ENCODE results near the gene CCNL2.

Gene CCNL2

DNA sequence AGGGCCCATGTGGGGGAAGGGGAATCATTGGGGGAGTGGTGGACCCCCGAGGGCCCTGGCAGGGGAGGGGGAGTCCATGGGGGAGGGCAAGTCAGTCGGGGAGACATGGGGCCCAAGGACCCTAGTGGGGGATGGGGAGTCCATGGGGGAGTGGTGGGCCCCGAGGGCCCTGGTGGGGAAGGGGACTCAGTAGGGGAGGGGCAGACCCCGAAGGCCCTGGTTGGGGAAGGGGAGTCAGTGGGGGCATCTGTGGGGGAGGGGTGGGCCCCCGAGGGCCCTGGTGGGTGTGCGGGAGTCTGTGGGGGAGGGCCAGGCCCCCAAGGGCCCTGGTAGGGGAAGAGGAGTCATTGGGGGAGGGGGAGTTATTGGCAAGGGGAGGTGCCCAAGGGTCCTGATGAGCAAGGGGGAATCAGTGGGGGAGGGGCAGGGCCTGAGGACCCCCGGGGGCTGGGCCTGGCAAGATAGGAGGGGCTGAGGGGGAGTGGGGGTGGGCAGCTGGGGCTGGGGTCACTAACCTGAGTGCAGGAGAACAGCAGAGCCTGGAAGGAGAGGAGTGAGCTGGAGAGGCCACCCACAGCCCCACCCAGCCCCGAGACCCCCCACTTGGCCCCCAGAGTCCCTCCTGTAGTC lies 42.9 kb downstream of the CCNL2 start:
- no peak overlapping the region for H3K4me3 ChIP-seq (replicated peaks; ENCODE audit: insufficient read depth, low read length)
- TF ChIP-seq SPI1 (IDR thresholded peaks at IDR 0.05; ENCODE audit: borderline replicate concordance, low read depth) (no peak), POLR2AphosphoS5 (IDR thresholded peaks at IDR 0.05; ENCODE audit: low read depth) (no peak), GABPA (IDR thresholded peaks at IDR 0.05; ENCODE audit: low read depth) (no peak), REST (IDR thresholded peaks at IDR 0.05; ENCODE audit: insufficient replicate concordance, low read depth) (no peak)
- TF ChIP-seq, protein P1, sequence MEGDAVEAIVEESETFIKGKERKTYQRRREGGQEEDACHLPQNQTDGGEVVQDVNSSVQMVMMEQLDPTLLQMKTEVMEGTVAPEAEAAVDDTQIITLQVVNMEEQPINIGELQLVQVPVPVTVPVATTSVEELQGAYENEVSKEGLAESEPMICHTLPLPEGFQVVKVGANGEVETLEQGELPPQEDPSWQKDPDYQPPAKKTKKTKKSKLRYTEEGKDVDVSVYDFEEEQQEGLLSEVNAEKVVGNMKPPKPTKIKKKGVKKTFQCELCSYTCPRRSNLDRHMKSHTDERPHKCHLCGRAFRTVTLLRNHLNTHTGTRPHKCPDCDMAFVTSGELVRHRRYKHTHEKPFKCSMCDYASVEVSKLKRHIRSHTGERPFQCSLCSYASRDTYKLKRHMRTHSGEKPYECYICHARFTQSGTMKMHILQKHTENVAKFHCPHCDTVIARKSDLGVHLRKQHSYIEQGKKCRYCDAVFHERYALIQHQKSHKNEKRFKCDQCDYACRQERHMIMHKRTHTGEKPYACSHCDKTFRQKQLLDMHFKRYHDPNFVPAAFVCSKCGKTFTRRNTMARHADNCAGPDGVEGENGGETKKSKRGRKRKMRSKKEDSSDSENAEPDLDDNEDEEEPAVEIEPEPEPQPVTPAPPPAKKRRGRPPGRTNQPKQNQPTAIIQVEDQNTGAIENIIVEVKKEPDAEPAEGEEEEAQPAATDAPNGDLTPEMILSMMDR (IDR thresholded peaks at IDR 0.05; ENCODE audit: insufficient read depth, low read length) = no peak

DNA sequence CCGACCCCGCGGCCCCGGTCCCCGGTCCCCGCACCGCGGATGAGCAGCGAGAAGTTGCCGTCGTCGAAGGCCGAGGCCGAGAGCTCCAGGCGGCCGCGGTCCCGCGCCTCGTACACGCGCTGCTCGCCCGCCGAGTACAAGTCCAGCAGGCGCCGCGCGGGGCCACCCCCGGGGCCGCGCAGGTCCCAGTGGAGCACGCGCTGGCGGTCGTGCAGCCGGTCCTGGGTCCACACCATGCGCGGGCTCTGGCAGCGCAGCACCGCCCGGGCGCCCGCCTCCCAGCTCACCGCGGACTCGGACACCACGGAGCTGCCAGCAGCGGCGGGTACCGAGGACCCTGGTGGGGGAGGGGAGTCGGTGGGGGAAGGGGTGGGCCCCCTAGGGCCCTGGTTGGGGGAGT lies 43.7 kb downstream of the CCNL2 start:
- no peak overlapping the region for H3K4me3 ChIP-seq (replicated peaks; ENCODE audit: insufficient read depth, low read length)
- H3K27ac ChIP-seq (replicated peaks) = no peak overlapping the region
- H3K27me3 ChIP-seq (ENCODE audit: insufficient read depth, poor library complexity, severe bottlenecking) = peaks cover 51% of the 10 kb centered on the region
- TF ChIP-seq POLR2AphosphoS5 (IDR thresholded peaks at IDR 0.05; ENCODE audit: low read depth) (no peak), REST (IDR thresholded peaks at IDR 0.05; ENCODE audit: insufficient replicate concordance, low read depth) (no peak), GABPA (IDR thresholded peaks at IDR 0.05; ENCODE audit: low read depth) (no peak), SPI1 (IDR thresholded peaks at IDR 0.05; ENCODE audit: borderline replicate concordance, low read depth) (no peak)
- TF ChIP-seq, protein P1 (IDR thresholded peaks at IDR 0.05; ENCODE audit: insufficient read depth, low read length) = no peak
- no peak for DNase-seq (ENCODE audit: low read depth in 1 of 2, low spot score in 1 of 2)

More for the DNA sequence above, 42.9 kb downstream of the CCNL2 start:
- no peak for DNase-seq (ENCODE audit: low read depth in 1 of 2, low spot score in 1 of 2)
- no peak overlapping the region for H3K27ac ChIP-seq (replicated peaks)
- peaks cover 51% of the 10 kb centered on the region for H3K27me3 ChIP-seq (ENCODE audit: insufficient read depth, poor library complexity, severe bottlenecking)

- Histone ChIP-seq H3K4me3 (replicated peaks; ENCODE audit: insufficient read depth, low read length) (no peak overlapping the region), H3K27ac (replicated peaks) (no peak overlapping the region), H3K27me3 (ENCODE audit: insufficient read depth, poor library complexity, severe bottlenecking) (peaks cover 51% of the 10 kb centered on the region)
- DNase-seq (ENCODE audit: low read depth in 1 of 2, low spot score in 1 of 2) = no peak
- TF ChIP-seq GABPA (IDR thresholded peaks at IDR 0.05; ENCODE audit: low read depth) (no peak), REST (IDR thresholded peaks at IDR 0.05; ENCODE audit: insufficient replicate concordance, low read depth) (no peak), SPI1 (IDR thresholded peaks at IDR 0.05; ENCODE audit: borderline replicate concordance, low read depth) (no peak), POLR2AphosphoS5 (IDR thresholded peaks at IDR 0.05; ENCODE audit: low read depth) (no peak)
- TF ChIP-seq, protein P1 (IDR thresholded peaks at IDR 0.05; ENCODE audit: insufficient read depth, low read length) = no peak
Observed at GRCh38 chr1:1354271-1355247, 44.6 kb downstream of the CCNL2 start.

All from HL-60 (cell line).